HG03457 (cell line): ENCODE measurements around the gene PRSS27.
A peak's percentile ranks its signal among the peaks of the same experiment; 100 is the strongest.
"Not testable (repeated sequence)": the region's sequence is repeated elsewhere in the genome, so short reads cannot be mapped to it uniquely, and the experiment has no call there.

Experiments used
- ATAC-seq: cut with Tn5 transposase; IDR thresholded peaks from one replicate; pipeline ENCODE4 v1.9.1; 2021; ENCODE audit warnings: moderate number of reproducible peaks; ENCODE audit not compliant: unreplicated experiment

Gene PRSS27

GRCh38 chr16:2728034-2728433 is 8.0 kb upstream of the PRSS27 start:
- no peak for ATAC-seq

- no peak for ATAC-seq
Measured at GRCh38 chr16:2726923-2727322, 6.9 kb upstream of the PRSS27 start.

GRCh38 chr16:2724816-2725348 is 4.9 kb upstream of the PRSS27 start:
- no peak for ATAC-seq

- ATAC-seq: no peak
Measured at GRCh38 chr16:2724088-2724676, 4.2 kb upstream of the PRSS27 start.

GRCh38 chr16:2721634-2722173 is 1.7 kb upstream of the PRSS27 start:
- ATAC-seq: not testable (repeated sequence)

- peak; percentile 57 for ATAC-seq
Measured at GRCh38 chr16:2720719-2721633, 952 bp upstream of the PRSS27 start.

- no peak for ATAC-seq
Measured at GRCh38 chr16:2719328-2720063, 528 bp downstream of the PRSS27 start.

- ATAC-seq: no peak
Measured at GRCh38 chr16:2717383-2718263, 2.4 kb downstream of the PRSS27 start.

GRCh38 chr16:2716948-2717347 is 3.1 kb downstream of the PRSS27 start:
- ATAC-seq: no peak

GRCh38 chr16:2715966-2716885 is 3.8 kb downstream of the PRSS27 start:
- ATAC-seq: no peak

- ATAC-seq: no peak
Measured at GRCh38 chr16:2715519-2715918, 4.5 kb downstream of the PRSS27 start.

GRCh38 chr16:2715064-2715463 is 5.0 kb downstream of the PRSS27 start:
- no peak for ATAC-seq

GRCh38 chr16:2713985-2714774 is 5.8 kb downstream of the PRSS27 start:
- ATAC-seq: no peak

- ATAC-seq: no peak
Measured at GRCh38 chr16:2713523-2713922, 6.5 kb downstream of the PRSS27 start.

GRCh38 chr16:2712546-2712945 is 7.5 kb downstream of the PRSS27 start:
- ATAC-seq: no peak

- no peak for ATAC-seq
Measured at GRCh38 chr16:2712063-2712441, 8.0 kb downstream of the PRSS27 start.

GRCh38 chr16:2711370-2712062 is 8.5 kb downstream of the PRSS27 start:
- no peak for ATAC-seq
